Amygdala (tissue), 56 donors: Measurements from ENCODE around the gene C2CD4C.
"Not testable (repeated sequence)": the region's sequence is repeated elsewhere in the genome, so short reads cannot be mapped to it uniquely, and the experiment has no call there.

Experiments used
- DNase-seq, 56 donors: peaks; one replicate each; lab custom pipeline; 2025; lab: John Stamatoyannopoulos, UW

The C2CD4C gene

DNA sequence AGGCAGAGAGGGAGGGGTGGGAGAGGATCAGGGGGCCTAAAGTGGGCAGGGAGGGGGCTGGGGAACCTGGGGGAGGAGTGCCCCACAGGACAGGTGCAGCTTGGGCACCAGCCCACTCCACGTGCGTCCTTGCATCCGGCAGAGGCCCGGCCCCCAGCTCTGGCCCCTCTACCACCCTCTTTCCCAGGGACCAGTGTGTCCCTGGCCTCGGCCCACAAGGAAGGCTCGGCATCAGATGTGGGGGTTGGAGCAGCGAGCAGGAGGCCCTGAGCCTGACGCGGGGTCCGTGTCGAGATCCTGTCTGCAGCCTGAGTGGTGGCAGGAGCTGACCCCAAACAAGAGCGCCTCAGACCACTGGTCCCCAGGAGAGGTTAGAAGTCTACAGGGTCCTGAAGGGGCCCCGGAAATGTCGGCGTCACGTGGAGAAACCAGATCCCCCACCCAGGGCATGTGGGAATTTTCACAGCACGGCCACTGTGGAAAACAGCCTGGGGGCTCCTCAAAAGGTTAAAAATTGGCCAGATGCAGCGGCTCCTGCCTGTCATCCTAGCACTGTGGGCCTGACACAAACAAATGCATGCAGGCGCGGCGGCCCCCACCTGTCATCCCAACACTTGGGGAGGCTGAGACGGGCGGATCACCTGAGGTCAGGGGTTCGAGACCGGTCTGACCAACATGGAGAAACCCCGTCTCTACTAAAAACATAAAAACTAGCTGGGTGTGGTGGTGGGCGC is 30.4 kb upstream of the C2CD4C start:
- no peak for DNase-seq

DNA sequence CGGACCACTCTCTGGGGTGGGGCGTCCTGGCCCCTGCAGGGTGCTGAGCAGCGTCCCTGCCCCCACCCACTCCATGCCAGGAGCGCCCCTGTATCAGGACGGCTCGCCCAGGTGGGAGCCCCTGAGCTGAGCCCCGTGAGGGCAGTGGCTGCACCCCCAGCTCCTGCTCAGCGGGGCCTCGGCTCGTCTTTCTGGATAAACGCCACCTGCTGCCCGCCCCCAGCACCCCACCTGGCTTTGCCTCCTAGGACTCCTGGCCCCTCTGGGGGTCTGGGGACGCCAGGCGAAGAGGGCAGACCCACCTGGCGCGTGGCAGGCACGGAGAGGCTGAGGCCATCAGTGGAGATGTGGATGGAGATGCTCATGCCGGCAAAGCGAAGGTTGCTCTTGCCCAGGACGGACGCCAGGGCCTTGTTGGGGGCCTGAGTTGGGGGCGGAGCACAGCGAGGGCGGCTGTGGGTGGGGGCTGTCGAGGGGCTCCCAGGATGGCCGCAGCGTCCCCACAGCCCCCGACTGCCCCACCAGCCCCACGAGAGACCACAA is 29.5 kb upstream of the C2CD4C start:
- no peak for DNase-seq

DNA sequence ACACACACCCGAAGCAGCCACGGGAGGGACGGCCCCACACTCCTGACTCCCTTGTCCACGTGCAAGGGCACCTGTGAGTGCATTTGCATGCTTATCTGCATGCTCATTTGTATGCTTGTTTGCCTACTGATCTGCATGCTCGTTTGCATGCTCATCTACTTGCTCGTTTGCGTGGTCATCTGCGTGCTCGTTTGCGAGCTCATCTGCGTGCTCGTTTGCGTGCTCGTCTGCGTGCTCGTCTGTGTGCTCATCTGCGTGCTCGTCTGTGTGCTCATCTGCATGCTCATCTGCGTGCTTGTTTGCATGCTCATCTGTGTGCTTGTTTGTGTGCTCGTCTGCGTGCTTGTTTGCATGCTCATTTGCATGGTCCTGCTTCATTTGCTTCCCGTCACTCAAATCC is 28.1 kb upstream of the C2CD4C start:
- no peak for DNase-seq

DNA sequence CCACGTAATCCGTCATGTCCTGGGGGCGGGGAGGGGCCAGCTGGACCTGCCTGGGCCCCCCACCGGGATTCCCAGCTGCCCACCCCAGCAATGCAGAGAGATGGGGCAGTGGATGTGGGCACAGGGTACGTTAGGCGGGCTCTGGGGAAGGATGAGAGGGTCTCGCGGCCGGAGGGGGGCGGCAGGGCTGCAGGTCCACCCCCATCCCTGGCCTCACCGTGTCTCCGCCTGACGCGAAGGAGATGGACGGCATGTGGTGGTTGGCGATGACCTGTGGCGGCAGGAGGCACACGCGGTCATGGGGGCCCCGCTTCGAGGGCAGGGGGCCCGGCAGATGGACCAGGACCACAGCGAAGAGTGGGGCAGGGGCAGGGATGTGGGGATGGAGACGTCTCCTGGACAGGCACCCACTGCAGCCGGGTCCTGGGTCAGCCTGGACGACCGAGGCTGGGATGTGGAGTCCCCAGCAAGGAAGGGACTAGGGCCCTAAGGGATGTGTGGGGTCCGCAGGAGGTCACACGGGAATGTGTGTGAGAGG is 27.5 kb upstream of the C2CD4C start:
- no peak for DNase-seq

DNA sequence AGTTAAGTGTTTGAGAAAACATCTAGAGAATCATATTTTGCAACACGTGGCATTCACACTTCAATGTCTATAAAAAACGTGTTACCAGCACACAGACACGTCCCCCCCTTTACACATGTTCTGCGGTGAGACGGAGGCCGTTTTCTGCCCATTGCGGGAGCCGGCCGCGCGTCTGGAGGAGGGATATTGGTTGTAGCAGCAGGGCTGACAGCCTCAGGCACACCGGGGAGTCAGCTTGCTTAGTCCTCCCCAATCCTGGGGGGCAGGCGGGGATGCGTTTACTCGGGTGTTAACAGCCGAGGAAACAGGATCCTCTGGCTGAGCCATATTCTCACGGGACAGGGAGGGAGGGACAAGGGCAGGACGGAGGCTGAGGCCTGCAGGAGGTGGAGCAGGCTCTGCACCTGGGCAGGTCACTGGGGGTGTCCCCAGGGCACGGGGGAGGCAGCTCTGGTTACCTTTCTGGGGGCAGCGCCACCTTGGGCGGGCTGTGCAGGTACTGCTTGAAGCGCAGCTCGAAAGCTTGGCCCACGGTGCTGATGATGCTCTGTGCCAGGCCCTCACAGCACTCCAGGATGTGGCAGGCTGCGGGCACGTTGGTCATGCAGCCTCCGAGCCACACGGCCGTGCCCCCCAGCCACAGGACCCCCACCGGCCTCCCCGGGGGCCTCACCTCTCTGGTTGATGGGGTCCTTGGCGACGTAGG is 26.9 kb upstream of the C2CD4C start:
- DNase-seq: peak in 14 of 56 donors; percentile 12 to 75 (median 38)

DNA sequence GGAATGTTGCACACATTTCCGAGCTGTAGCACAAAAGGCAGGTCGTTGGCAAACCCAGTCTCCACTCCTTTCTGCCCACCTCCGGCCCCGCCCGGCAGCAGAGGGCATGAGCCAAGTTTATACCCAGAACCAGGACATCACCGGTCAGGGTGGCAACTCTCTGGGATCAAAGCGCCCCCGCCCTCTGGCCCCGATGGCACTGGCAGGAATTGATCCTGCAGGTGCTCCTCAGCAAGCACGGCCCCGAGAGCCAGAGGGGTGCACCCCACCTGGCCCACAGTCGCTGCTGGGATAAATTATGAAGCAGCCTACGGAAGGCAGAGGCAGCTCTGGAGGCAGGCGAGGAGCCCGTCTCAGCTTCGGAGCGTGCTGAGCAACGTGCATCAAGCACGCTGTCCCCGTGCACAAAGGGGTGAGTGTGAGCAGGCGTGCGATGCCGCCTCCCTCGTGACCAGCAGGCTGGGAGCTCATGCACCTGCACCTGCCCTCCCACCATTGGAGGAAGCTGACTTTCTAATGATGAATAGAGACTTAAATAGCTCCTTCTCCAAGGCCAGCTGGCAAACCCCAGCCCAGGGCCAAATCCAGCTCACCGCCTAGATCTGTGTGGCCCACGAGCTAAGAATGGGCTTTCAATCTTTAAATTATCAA is 26.2 kb upstream of the C2CD4C start:
- DNase-seq: peak in 19 of 56 donors; percentile 9 to 75 (median 31)

DNA sequence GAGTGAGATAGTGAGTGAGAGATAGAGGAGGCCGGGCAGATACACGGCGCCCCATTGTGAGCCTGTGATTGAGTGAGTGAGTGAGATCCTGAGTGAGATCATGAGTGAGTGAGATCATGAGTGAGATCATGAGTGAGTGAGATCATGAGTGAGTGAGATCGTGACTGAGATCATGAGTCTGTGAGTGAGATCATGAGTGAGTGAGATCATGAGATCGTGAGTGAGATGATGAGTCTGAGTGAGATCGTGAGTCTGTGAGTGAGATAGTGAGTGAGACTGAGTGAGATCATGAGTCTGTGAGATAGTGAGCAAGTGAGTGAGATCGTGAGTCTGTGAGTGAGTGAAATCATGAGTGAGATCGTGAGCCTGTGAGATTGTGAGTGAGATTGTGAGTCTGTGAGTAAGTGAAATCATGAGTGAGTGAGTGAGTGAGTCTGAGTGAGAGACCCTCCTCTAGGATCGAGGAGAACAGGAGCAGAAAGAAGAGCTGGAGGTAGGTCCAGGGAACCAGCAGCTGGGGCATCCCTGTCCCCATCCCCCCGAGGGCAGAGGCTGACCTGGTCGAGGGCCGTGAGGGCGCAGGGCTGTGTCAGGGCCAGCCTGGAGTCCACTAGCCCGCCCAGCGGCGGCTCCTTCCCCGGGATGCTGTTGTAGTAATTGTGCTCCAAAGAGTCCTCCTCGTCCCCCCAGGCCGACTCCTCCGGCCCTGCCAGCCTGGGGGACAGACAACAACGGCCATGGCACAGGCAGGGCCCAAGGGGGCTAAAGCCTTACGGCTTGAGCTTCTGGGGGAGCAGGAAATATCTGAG is 25.4 kb upstream of the C2CD4C start:
- DNase-seq: no peak

DNA sequence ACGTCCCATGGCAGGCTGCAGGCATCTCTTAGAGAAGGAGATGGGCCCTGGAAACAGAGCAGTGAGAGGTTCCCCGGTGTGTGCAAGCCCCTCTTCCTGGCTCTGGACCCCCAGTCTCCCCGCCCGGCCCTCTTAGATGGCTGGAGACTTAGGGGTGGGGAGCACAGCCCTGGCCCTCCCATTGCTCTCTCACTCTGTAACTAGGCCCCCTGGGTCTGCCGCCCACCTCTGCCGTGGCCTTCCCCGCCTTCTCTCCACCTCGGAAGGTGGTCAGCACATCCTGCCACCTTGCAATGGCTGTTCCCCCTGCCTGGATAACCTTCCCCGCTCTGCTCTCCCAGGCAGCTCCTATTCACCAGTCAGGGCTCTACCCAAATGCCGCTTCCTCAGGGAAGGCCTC is 21.8 kb upstream of the C2CD4C start:
- no peak for DNase-seq

DNA sequence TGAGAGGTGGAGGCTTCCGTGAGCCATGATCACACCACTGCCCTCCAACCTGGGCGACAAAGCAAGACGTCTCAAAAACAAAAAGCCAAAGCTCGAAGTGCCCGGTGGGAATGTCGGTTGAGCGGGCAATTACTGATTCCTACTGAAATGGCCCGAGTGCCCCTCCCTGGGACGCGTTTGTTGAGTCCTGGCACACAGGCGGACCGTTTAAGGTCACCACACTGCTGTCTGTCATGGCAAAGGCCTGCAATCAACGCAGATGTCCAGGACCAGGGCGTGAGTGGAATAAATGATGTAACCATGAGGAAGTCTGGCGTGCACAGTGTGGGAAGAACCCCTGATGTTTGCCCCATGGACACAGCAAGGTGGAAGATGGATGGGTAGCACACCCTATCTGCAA is 19.2 kb upstream of the C2CD4C start:
- DNase-seq: no peak

DNA sequence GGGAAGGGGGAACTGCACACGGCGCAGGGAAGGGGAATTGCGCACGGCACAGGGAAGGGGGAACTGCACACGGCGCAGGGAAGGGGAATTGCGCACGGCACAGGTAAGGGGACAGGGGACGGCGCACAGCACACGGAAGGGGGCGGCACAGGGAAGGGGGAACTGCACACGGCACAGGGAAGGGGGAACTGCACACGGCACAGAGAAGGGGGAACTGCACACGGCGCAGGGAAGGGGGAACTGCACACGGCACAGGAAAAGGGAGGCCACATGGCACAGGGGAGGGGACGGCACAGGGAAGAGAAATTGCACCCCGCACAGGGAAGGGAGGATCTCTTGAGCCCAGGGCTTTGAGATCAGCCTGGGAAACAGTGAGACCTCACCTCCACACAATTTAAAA is 18.7 kb upstream of the C2CD4C start:
- DNase-seq: not testable (repeated sequence)

DNA sequence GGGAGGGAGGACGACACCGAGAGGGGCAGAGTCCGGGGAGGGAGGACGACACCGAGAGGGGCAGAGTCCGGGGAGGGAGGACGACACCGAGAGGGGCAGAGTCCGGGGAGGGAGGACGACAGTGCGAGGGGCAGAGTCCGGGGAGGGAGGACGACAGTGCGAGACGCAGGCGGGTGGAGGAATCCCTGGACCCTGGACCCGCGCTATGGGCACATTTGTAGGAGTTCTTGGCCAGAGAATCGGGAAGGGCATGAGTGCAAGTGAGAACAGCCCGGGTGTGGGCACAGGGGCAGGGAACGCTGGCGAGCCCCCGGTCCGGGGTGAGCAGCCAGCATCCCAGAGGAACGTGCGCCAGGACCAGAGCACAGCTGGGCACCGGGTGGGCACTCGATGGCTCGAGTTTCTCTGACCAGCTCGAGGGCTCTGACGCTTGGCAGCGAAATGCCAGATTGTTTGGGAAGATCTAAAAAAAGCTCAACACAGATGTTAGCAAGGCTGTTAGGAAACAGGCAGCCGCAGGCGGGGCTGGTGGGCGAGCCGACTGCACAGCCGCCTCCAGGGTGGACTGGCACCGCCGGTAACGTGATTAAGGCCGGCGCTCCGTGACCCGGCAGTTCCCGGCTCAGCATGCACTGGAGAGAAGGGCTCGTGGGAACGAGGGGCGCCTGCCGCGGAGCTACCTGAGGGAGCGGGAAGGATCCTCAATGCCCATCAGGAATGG is 17.9 kb upstream of the C2CD4C start:
- DNase-seq: peak in 14 of 56 donors; percentile 12 to 51 (median 33)

DNA sequence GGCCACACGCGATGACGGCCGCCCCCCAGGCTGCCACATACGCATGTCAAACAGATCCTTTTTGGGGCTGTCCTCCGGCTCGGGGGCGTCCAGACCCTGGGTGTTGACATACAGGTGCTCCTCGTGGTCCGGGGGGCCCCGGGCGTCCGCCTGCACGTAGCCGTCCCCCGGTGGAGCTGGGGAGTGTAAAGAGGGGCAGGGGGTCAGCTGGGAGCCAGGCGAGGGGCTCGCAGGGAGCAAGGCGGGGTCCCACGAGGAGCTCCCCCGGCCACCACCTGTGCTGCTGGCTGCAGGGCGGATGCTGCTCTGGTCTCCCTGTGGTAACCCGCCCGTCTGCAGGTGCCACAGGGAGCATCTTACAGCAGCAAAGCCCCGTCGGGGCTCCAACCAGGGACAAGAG is 16.1 kb upstream of the C2CD4C start:
- DNase-seq: no peak

DNA sequence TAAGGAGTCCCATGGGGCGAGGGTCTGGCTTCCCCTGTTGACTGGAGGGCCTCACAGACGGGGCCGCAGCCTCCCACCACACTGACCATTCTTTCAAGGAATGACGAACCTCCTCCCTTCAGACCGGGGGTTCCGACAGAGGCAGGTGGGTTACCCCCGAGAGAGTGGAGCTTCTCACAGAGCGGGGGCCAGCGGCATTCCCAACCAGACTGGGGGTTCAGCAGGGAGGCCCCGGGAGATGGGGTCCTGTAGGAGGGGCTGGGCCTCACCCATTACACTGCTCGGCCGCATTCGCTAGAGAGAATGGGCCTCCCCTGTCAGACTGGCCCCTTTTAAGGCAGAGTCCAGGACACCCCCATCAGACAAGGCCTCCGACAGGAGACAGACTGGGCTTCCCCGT is 15.6 kb upstream of the C2CD4C start:
- no peak for DNase-seq

DNA sequence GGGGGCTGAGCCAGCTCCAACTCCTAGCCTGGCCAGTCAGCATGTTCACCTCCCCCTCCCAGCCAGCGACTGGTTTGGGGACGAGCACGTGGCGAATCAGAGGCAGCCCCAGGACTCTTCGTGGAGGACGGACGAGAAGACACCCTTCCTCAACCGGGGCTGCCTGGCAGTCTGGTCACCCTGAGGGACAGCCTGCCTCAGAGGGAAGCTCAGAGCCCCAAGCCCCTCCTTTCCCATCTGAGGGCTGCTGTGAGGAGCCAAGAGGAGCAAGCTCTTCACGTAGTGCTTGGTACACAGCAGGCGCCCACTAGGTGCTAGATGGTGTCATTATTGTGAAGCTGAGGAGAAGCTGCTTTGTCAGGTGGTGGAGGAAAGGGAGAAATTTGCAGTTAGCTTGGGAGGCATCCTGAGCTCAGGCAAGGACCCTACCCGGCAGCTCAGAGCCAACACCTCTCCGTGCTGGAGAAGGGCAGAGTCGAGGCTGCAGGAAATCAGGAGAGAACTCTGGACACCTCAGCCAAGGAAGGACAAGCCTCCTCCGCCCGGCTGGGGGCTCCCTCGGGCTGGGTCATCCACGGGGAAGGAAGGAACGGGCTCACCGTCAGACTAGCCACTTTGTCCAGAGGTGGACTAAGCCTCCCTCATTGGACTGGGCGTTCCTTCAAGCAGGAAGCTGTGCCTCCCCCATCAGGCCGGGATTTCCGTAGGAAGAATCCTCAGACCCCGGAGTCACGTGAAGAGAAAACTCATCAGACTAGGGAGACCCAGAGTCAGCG is 14.9 kb upstream of the C2CD4C start:
- no peak for DNase-seq

DNA sequence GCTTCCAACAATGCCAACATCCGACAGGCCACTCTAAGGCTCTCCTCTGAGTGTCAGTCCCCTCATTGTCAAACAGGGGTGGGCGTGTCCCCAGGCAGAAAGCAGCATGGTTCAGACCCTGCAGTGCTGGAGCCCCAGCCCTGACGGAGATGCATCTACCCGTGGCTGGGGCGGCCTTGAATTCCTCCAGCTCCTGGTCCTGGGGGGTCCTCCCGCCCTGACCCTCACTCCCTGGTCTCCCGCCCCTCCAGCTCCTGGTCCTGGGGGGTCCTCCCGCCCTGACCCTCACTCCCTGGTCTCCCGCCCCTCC is 13.9 kb upstream of the C2CD4C start:
- DNase-seq: not testable (repeated sequence)

DNA sequence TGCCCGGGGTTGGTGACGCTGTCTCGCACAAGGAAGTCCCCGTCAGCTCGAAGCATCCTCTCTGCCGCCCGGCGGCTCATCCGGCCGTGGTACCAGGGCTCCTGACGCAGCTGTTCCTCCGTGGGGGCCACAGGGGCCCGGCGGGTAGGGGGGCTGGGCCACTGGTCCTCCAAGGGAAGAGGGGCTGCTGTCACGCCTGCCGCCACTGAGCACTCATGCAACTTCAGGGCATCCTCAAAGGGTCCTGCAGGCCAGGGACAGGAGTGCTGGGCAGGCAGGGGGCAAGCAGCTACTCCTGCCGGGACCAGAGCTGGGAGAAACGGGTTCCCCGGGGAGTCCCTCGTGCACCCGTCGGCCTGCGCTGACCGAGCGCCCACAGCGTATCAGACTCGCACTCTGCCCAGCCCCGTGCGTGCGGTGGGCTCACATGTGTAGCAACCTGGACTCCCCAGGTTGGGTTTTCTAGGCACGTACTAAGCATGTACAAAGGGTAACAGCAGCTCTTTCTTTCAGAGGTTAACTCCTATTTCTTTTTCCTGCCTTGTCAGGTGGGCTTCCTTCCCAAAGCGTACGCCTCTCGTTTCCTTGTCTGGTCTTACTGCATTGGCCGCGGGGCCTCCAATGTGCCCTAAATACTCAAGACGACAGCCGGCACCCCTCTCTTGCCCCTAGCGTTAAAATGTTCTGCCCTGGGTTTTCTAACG is 13.4 kb upstream of the C2CD4C start:
- no peak for DNase-seq

DNA sequence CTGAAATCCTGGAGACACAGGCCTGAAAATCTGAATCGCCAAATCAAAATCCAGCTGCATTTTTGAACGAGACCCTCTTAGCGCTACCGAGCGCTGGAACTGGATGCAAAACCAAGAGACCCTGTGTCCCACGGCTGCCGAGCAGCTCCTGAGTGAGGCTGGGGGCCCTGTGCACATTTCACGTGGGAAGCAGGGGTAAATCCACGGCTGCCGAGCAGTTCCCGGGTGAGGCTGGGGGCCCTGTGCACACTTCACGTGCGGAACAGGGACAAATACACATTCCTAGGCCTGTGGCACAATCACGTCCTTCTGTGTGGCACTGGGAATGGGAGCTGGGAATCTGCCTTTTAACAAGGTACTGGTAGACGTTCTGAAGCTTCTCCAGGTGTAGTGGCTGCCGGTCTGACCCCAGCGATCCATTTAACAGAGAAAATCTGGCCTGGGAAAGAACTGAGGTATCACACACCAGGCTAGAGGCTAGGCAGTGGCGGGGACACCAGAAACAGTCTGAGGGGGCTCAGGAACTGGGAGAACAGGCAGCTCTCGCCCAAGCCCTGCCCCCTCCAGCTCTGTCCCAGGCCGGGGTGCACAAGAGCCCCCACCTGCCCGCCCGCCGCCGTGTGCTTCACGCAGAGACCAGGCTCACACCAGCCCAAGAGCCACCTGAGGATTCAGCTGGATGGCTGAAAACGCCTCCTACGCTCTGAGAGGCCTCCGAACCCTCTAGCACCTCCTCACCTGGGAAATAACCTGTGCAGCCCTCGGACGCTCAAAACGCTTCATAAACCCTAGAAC is 11.0 kb upstream of the C2CD4C start:
- DNase-seq: no peak
